GM18526 (cell line): ENCODE results near the gene LHPP.

Experiments used
- POLR2A ChIP-seq: IDR thresholded peaks from 3 replicates; pipeline ENCODE4 v1.6.1; 2011; ENCODE audit not compliant: insufficient read length; ENCODE audit errors: extremely low read depth

Gene LHPP

GRCh38 chr10:124596962-124597845, 135.6 kb downstream of the LHPP start:
- no peak for TF ChIP-seq POLR2A

GRCh38 chr10:124597846-124598165, 136.2 kb downstream of the LHPP start:
- TF ChIP-seq POLR2A: no peak

- no peak for TF ChIP-seq POLR2A
Observed at GRCh38 chr10:124598196-124598595, 136.6 kb downstream of the LHPP start.

- no peak for TF ChIP-seq POLR2A
Observed at GRCh38 chr10:124598773-124599587, 137.4 kb downstream of the LHPP start.

- TF ChIP-seq POLR2A: no peak
Observed at GRCh38 chr10:124599588-124600050, 138.0 kb downstream of the LHPP start.

- TF ChIP-seq POLR2A: no peak
Observed at GRCh38 chr10:124600051-124600880, 138.6 kb downstream of the LHPP start.

- no peak for TF ChIP-seq POLR2A
Observed at GRCh38 chr10:124601016-124601415, 139.4 kb downstream of the LHPP start.

GRCh38 chr10:124601431-124602120, 140.0 kb downstream of the LHPP start:
- no peak for TF ChIP-seq POLR2A

GRCh38 chr10:124602121-124602561, 140.5 kb downstream of the LHPP start:
- no peak for TF ChIP-seq POLR2A

- TF ChIP-seq POLR2A: no peak
Observed at GRCh38 chr10:124602646-124603365, 141.2 kb downstream of the LHPP start.

GRCh38 chr10:124603376-124604213, 142.0 kb downstream of the LHPP start:
- no peak for TF ChIP-seq POLR2A

GRCh38 chr10:124604214-124605000, 142.8 kb downstream of the LHPP start:
- no peak for TF ChIP-seq POLR2A

- TF ChIP-seq POLR2A: no peak
Observed at GRCh38 chr10:124605001-124605370, 143.4 kb downstream of the LHPP start.

GRCh38 chr10:124605481-124605855, 143.8 kb downstream of the LHPP start:
- TF ChIP-seq POLR2A: no peak
